HS-27A (cell line): Measurements from ENCODE around the gene TEKT5.
"Not testable (repeated sequence)": the region's sequence is repeated elsewhere in the genome, so short reads cannot be mapped to it uniquely, and the experiment has no call there.

ENCODE experiments used
- DNase-seq: peaks from one replicate; pipeline ENCODE4 v3.0.0-alpha.2; 2012; ENCODE audit warnings: low read depth, missing footprints

Gene TEKT5

GRCh38 chr16:10658943-10659342 lies 35.8 kb downstream of the TEKT5 start:
- DNase-seq, result no peak

- DNase-seq, result no peak
Observed at GRCh38 chr16:10657925-10658324, 36.8 kb downstream of the TEKT5 start.

GRCh38 chr16:10656618-10657017 lies 38.1 kb downstream of the TEKT5 start:
- no peak for DNase-seq

GRCh38 chr16:10655415-10655977 lies 39.2 kb downstream of the TEKT5 start:
- no peak for DNase-seq

GRCh38 chr16:10654592-10655414 lies 39.9 kb downstream of the TEKT5 start:
- DNase-seq, result no peak

GRCh38 chr16:10652730-10653590 lies 41.8 kb downstream of the TEKT5 start:
- peak; percentile 2 for DNase-seq

GRCh38 chr16:10649098-10649497 lies 45.6 kb downstream of the TEKT5 start:
- DNase-seq, result not testable (repeated sequence)

- DNase-seq, result no peak
Observed at GRCh38 chr16:10647721-10648296, 46.9 kb downstream of the TEKT5 start.

GRCh38 chr16:10647264-10647720 lies 47.4 kb downstream of the TEKT5 start:
- no peak for DNase-seq

GRCh38 chr16:10646581-10647263 lies 48.0 kb downstream of the TEKT5 start:
- DNase-seq, result no peak

GRCh38 chr16:10646228-10646580 lies 48.5 kb downstream of the TEKT5 start:
- no peak for DNase-seq

GRCh38 chr16:10644092-10644491 lies 50.6 kb downstream of the TEKT5 start:
- no peak for DNase-seq

GRCh38 chr16:10642964-10643363 lies 51.8 kb downstream of the TEKT5 start:
- no peak for DNase-seq

GRCh38 chr16:10641953-10642949 lies 52.5 kb downstream of the TEKT5 start:
- DNase-seq, result no peak

GRCh38 chr16:10641555-10641952 lies 53.2 kb downstream of the TEKT5 start:
- DNase-seq, result no peak

- DNase-seq, result no peak
Observed at GRCh38 chr16:10640934-10641333, 53.8 kb downstream of the TEKT5 start.

- no peak for DNase-seq
Observed at GRCh38 chr16:10638101-10638500, 56.6 kb downstream of the TEKT5 start.

- no peak for DNase-seq
Observed at GRCh38 chr16:10637337-10638037, 57.2 kb downstream of the TEKT5 start.

GRCh38 chr16:10635365-10636021 lies 59.2 kb downstream of the TEKT5 start:
- no peak for DNase-seq
